HUES64 (cell line): ENCODE data around the gene NUDT14.

Source experiments
- H3K27ac ChIP-seq: 2 replicates; pipeline ENCODE4 v1.7.0; 2013; ENCODE audit warnings: low read depth, low read length, inconsistent platforms
- H3K27me3 ChIP-seq: 2 replicates; pipeline ENCODE4 v1.6.1; 2013; ENCODE audit warnings: mild to moderate bottlenecking, low read length; ENCODE audit not compliant: insufficient read depth
- H3K36me3 ChIP-seq: 2 replicates; pipeline ENCODE4 v1.6.1; 2013; ENCODE audit warnings: mild to moderate bottlenecking, low read length; ENCODE audit not compliant: insufficient read depth
- H3K4me1 ChIP-seq: 2 replicates; pipeline ENCODE4 v1.6.1; 2013; ENCODE audit warnings: mild to moderate bottlenecking, low read length, moderate library complexity; ENCODE audit not compliant: insufficient read depth
- H3K4me3 ChIP-seq: 2 replicates; pipeline ENCODE4 v1.5.1; 2013; ENCODE audit warnings: mild to moderate bottlenecking, low read length, moderate library complexity
- H3K9ac ChIP-seq: 2 replicates; pipeline ENCODE4 v1.6.1; 2013; ENCODE audit warnings: mild to moderate bottlenecking, low read depth, low read length
- H3K9me3 ChIP-seq: 2 replicates; pipeline ENCODE4 v1.6.1; 2013; ENCODE audit warnings: low read depth, low read length; ENCODE audit not compliant: insufficient read depth
- whole genome bisulfite sequencing: fragments of 150-250, 120-280 bp; methylation state at CpG from one replicate; pipeline ENCODE4 v1.1.7; 2013; ENCODE audit warnings: missing lambda C conversion rate; 5-methylcytosine and 5-hydroxymethylcytosine counted together

Gene NUDT14

DNA sequence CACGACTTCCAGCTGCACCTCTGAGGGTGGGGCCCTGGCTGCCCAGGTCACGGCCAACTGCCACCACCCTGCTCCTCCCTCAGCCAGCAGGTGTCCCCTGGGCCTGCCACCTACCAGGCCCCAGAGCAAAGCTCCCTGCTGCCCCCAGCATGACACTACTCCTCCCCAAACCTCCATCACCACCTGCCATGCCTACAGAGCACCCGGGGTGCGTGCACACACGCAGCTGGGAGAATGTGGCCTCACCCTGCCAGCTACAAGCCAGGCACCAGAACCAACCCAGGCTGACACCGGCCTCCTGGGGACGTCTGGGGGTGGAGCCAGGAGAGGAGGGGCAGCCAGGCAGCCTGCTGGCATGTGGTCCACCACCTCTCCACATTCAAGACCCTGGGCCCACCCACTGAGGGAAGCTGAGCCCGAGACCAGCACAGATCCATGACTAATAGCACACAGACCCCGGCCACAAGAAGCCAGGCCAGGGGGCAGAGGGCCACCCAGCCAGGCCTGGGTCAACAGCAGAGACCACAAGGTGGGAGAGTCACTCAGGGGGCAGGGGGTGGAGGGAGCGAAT is 15.9 kb downstream of the NUDT14 start:
- no peak overlapping the region for H3K4me3 ChIP-seq
- H3K9ac ChIP-seq, result no peak overlapping the region
- no peaks in the 10 kb centered on the region for H3K9me3 ChIP-seq
- 73% methylated on average over 9 of the region's 10 CpGs for WGBS
- H3K4me1 ChIP-seq, result no peaks in the 10 kb centered on the region; the same call in 1 of the 2 replicates
- H3K27ac ChIP-seq, result no peak overlapping the region
- H3K36me3 ChIP-seq, result no peaks in the 10 kb centered on the region
- H3K27me3 ChIP-seq, result peaks cover 27% of the 10 kb centered on the region

DNA sequence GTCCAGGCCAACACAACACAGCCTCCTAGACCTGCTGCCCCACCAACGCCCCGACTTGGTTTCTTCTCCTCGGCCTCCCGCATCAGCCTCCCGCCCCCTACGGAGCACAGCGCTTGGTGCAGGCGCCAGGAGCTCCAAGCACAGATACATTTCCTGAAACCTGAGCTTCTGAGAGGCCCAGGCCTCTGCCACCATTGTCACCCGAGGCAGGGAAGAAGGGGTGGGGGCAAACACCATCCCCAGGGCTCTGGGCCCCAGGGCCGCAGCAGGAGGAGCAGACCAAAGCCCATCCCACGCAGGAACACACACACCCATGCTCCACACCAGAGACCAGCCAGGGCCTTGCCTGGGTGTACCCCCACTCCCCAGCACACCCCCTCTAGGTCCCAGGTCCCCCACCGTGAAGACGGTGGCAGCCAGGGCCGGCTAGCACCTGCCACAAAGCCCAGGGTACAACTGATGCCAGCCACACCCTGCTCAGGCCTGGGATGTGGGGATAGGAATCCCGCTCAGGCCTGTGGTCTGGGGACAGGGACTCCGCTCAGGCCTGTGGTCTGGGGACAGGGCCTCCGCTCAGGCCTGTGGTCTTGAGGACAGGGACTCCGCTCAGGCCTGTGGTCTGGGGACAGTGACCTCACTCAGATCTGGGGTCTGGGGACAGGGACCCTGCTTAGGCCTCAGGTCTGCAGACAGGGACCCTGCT is 17.9 kb downstream of the NUDT14 start:
- peaks cover 18% of the 10 kb centered on the region for H3K27me3 ChIP-seq
- whole genome bisulfite sequencing, result 85% methylated on average over 18 of the region's 18 CpGs
- no peaks in the 10 kb centered on the region for H3K36me3 ChIP-seq
- no peak overlapping the region for H3K9ac ChIP-seq
- no peaks in the 10 kb centered on the region for H3K9me3 ChIP-seq
- H3K27ac ChIP-seq, result no peak overlapping the region
- H3K4me1 ChIP-seq, result no peaks in the 10 kb centered on the region
- no peak overlapping the region for H3K4me3 ChIP-seq

DNA sequence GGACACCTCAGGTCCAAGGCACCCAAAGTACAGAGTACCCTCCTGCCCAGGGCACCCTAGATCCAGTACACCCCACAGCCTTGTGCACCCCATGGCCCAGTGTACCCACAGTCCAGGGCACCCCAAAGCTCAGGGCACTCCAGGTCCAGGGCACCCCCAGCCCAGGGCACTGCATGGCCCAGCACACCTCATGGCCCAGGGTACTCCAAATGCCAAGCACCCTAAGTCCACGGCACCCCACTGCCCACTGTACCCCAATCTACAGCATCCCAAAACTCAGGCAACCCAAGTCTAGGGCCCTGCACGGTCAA is 18.5 kb downstream of the NUDT14 start:
- H3K4me3 ChIP-seq, result no peak overlapping the region

DNA sequence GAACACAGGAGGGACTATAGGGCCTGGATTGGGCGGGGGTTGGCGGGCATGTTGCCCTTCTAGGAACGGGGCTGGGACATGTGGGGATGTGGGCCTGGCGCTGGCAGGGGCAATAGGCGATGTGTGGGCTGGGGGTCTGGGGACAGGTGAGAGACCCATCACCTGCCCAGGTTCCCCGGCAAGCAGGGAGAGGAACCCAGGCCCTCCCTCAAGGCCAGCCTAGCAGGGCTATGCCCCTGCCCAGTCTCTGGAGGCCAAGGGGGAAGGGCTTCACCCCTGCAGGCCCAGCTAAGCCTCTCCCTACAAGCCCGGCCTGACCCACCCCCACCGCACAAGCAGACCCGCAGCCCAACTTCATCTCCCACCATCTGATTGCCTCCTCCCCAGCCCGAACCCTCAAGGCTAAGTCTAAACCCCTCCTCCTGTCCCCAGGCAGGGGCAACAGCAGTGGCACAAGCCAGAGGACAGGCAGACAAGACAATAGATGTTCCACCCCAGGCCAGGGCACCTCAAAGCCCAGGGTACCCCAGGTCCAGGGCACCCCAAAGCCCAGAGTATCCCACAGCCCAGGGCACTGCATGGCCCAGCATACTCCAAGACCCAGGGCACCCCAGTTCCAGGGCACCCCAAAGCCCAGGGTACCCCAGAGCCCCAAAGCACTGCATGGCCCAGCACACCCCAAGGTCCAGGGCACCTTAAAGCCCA is 19.0 kb downstream of the NUDT14 start:
- no peaks in the 10 kb centered on the region for H3K9me3 ChIP-seq
- 83% methylated on average over 10 of the region's 10 CpGs for WGBS
- H3K9ac ChIP-seq, result no peak overlapping the region
- H3K27me3 ChIP-seq, result peaks cover 11% of the 10 kb centered on the region
- no peak overlapping the region for H3K4me3 ChIP-seq
- no peak overlapping the region for H3K27ac ChIP-seq
- H3K36me3 ChIP-seq, result no peaks in the 10 kb centered on the region
- no peaks in the 10 kb centered on the region for H3K4me1 ChIP-seq

More for the DNA sequence above, 18.5 kb downstream of the NUDT14 start:
- H3K9me3 ChIP-seq, result no peaks in the 10 kb centered on the region
- no peak overlapping the region for H3K9ac ChIP-seq
- H3K4me1 ChIP-seq, result no peaks in the 10 kb centered on the region
- peaks cover 14% of the 10 kb centered on the region for H3K27me3 ChIP-seq
- 88% methylated on average over 2 of the region's 2 CpGs for WGBS
- H3K36me3 ChIP-seq, result no peaks in the 10 kb centered on the region
- no peak overlapping the region for H3K27ac ChIP-seq

DNA sequence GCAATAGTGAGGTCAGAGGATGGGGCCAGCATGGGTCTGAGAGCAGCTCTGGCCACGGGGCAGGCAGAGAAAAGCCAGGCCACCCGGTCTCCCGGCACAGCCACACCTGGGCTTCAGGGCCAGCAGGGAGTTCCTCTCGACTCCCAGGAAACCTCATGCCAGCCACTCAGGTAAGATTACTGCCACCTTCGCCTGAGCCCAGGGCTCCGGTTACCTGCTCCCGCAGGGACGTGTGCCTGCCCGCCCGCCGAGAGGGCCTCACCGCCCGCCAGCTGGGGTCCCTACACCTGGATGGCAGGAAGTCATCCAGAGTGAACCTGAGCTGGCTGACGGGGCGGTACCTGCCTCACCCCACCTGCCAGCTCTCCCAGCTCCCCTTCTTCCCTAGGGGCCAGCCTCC is 19.8 kb downstream of the NUDT14 start:
- no peaks in the 10 kb centered on the region for H3K9me3 ChIP-seq
- no peak overlapping the region for H3K27ac ChIP-seq
- no peak overlapping the region for H3K9ac ChIP-seq
- peaks cover 3% of the 10 kb centered on the region for H3K27me3 ChIP-seq
- no peaks in the 10 kb centered on the region for H3K36me3 ChIP-seq
- WGBS, result 89% methylated on average over 15 of the region's 15 CpGs
- H3K4me1 ChIP-seq, result no peaks in the 10 kb centered on the region
- H3K4me3 ChIP-seq, result no peak overlapping the region

DNA sequence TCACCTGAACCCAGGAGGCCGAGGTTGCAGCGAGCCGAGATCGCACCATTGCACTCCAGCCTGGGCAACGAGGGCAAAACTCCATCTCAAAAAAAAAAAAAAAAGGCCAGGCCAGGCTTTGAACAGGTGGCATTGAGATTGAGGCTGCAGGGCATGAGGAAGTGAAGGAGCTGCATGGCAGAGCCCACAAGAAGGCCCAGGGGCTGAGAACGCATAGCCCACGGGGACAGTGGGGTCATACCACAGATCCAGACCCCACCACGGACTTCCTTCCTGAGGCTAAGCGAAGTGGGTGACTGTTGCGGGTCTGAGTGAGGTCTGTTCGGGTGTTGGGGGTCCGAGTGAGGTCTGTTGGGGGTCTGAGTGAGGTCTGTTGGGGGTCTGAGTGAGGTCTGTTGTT is 20.3 kb downstream of the NUDT14 start:
- Histone ChIP-seq H3K36me3 (no peaks in the 10 kb centered on the region), H3K27ac (no peak overlapping the region), H3K9me3 (no peaks in the 10 kb centered on the region), H3K4me3 (no peak overlapping the region), H3K27me3 (no peaks in the 10 kb centered on the region), H3K9ac (no peak overlapping the region), H3K4me1 (no peaks in the 10 kb centered on the region)
- 95% methylated on average over 12 of the region's 12 CpGs for WGBS

DNA sequence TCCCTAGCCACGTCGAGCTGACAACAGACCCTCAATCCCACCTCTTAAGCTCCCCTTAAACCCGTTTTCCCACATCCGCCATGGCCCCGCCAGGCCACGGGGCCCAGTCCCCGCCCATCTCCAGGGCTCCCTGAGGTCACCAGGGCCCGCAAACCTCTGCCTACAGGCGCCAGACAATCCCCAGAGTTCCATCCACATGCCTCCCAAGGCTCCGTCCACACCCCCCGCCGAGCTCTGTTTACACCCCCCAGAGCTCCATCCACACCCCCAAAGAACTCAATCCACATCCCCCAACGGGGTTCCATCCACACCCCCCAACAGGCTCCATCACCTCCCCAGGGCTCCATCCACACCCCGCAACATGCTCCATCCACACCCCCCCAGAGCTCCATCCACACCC is 21.8 kb downstream of the NUDT14 start:
- no peak overlapping the region for H3K9ac ChIP-seq
- no peaks in the 10 kb centered on the region for H3K27me3 ChIP-seq
- WGBS, result 88% methylated on average over 12 of the region's 14 CpGs
- H3K27ac ChIP-seq, result no peak overlapping the region
- no peaks in the 10 kb centered on the region for H3K36me3 ChIP-seq
- H3K4me1 ChIP-seq, result no peaks in the 10 kb centered on the region
- H3K4me3 ChIP-seq, result no peak overlapping the region
- no peaks in the 10 kb centered on the region for H3K9me3 ChIP-seq

DNA sequence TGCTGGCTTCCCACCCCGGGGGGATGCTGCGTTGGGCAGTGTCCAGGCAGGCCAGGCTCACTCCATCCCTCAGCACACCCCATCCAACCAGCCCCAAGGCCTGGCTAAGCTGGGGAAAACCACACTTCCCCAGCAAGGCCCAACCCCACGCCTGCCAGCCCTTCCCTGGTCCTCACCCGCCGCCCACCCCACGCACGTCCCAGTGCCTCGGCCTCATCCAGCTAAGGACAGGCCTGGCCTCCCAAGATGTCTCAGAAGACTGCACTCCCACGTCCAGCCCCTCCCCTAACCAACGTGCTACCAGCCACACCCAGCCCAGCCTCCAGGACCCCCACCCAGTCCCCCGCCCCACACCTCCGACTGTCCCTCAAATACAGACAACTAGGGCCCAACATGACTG is 22.3 kb downstream of the NUDT14 start:
- Histone ChIP-seq H3K4me3 (no peak overlapping the region), H3K27ac (no peak overlapping the region), H3K27me3 (no peaks in the 10 kb centered on the region), H3K4me1 (no peaks in the 10 kb centered on the region), H3K9ac (no peak overlapping the region), H3K36me3 (no peaks in the 10 kb centered on the region), H3K9me3 (no peaks in the 10 kb centered on the region)
- 83% methylated on average over 12 of the region's 12 CpGs for WGBS

DNA sequence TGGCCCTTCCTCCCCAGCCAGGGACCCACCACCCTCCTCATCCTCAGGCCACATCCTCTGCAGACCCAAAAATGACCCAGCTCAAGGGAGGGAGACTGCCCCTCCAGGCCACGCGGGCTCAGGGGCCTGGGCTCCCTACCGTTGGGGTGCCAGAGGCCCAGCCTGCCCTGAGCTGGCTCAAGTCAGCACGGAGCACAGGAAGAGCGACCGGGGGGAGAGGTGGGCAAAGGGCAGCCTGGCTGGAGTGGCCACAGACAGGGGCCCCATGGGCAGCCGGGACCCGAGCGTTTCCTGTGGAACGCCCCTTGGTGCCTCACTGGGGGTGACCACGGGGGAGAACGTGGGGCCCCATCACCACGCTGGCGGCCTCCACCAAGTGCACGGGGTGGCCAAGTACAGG is 23.2 kb downstream of the NUDT14 start:
- Histone ChIP-seq H3K4me3 (no peak overlapping the region), H3K9ac (no peak overlapping the region), H3K4me1 (no peaks in the 10 kb centered on the region), H3K27me3 (no peaks in the 10 kb centered on the region), H3K9me3 (no peaks in the 10 kb centered on the region), H3K27ac (no peak overlapping the region), H3K36me3 (no peaks in the 10 kb centered on the region)
- 96% methylated on average over 15 of the region's 15 CpGs for WGBS

DNA sequence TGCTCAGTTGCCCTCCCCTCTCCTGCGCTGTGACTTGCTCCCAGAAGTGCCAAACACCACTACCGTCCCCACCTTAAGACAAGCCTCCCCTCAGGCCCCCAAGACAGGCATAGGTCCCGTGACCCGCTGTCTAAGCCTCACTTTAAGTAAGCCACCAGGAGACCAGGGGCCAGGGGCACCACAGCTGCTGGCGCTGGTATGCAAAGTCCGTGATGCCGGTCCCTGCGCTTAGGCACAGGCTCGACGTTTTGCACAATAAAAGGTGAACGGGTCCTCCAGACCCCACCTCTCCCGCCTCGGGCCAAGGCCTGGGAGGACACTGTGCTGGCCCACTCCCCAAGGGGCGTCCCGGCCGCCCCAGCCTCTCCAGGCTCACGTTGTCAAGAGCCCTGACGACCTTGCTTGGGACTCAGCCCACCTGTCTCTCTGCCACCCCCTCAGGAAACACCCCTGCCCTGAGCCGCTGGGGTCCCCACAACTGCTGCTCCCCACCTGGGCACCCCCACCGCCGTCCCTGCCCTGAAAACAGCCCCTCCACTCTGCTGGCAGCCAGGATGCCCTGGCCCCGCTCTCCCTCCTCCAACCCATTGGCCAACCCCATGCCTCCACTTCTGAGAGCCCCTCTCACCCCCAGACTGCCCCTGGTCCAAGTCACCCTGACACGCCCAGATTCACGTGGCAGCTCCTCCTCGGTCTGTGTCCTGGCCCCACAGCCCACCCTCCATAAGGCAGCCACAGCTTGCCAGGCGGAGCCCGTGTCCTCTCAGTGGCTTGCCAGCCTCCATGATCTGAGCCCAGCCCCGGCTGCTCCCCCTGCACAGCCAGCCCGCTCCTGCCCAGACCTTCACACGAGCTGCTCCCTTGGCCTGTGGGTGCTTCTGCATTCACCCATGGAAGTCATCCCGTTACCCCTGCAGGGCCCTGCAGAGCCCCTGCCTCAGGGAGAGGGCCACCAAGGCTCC is 24.4 kb downstream of the NUDT14 start:
- no peaks in the 10 kb centered on the region for H3K36me3 ChIP-seq
- H3K27me3 ChIP-seq, result no peaks in the 10 kb centered on the region
- WGBS, result 79% methylated on average over 31 of the region's 31 CpGs
- H3K4me1 ChIP-seq, result no peaks in the 10 kb centered on the region
- no peak overlapping the region for H3K4me3 ChIP-seq
- H3K9me3 ChIP-seq, result no peaks in the 10 kb centered on the region
- H3K9ac ChIP-seq, result no peak overlapping the region
- no peak overlapping the region for H3K27ac ChIP-seq
